ENCODE results near the gene ORAI3. TPM values are rescaled to one million over a fixed set of nuclear protein-coding genes. Genes with fewer than 3 reads are reported as not detected.

Gene ORAI3
- total RNA-seq, 2 experiments from 2014 or later, result 18.4 to 19.0 TPM

- CTCF ChIA-PET, result interaction anchor here (1.0 to 2.9 kb wide), 4 partner anchors 11 to 98 kb away, joined by 4 to 14 read pairs (median 9); no protein-coding TSS in a partner anchor
- H3K27me3 Mint-ChIP-seq, result no peaks in the 10 kb centered on the region
- no peak overlapping the region for H3K4me3 Mint-ChIP-seq
- H3K36me3 Mint-ChIP-seq (ENCODE audit: low read depth), result no peaks in the 10 kb centered on the region
- no peak overlapping the region for H3K27ac Mint-ChIP-seq
- DNase-seq, result no peak
- POLR2A ChIA-PET, result interaction anchor here (0.7 kb wide), 1 partner anchor 136 kb away, joined by 3 read pairs; no protein-coding TSS in a partner anchor
- peaks cover 6% of the 10 kb centered on the region for H3K4me1 Mint-ChIP-seq
- no peaks in the 10 kb centered on the region for H3K9me3 Mint-ChIP-seq
Measured at GRCh38 chr16:30912794-30913412, 36.0 kb upstream of the ORAI3 start.

GRCh38 chr16:30914830-30915229, 34.0 kb upstream of the ORAI3 start:
- no peaks in the 10 kb centered on the region for H3K36me3 Mint-ChIP-seq (ENCODE audit: low read depth)
- H3K27me3 Mint-ChIP-seq, result no peaks in the 10 kb centered on the region
- H3K9me3 Mint-ChIP-seq, result no peaks in the 10 kb centered on the region
- POLR2A ChIA-PET, result no interaction called here
- CTCF ChIA-PET, result interaction anchor here (1.4 to 2.9 kb wide), 2 partner anchors 13 to 70 kb away, joined by 5 to 13 read pairs; no protein-coding TSS in a partner anchor
- DNase-seq, result no peak
- no peaks in the 10 kb centered on the region for H3K4me1 Mint-ChIP-seq
- no peak overlapping the region for H3K4me3 Mint-ChIP-seq
- H3K27ac Mint-ChIP-seq, result no peak overlapping the region

- ChIA-PET CTCF (interaction anchor here (0.7 to 4.4 kb wide), 4 partner anchors 17 to 104 kb away, joined by 3 to 30 read pairs (median 4); no protein-coding TSS in a partner anchor), POLR2A (no interaction called here)
- Mint-ChIP-seq H3K9me3 (no peaks in the 10 kb centered on the region), H3K27ac (no peak overlapping the region), H3K36me3 (ENCODE audit: low read depth) (no peaks in the 10 kb centered on the region), H3K4me1 (peaks cover 12% of the 10 kb centered on the region), H3K27me3 (no peaks in the 10 kb centered on the region), H3K4me3 (no peak overlapping the region)
- no peak for DNase-seq
Measured at GRCh38 chr16:30918614-30919013, 30.3 kb upstream of the ORAI3 start.

GRCh38 chr16:30920891-30921290, 28.0 kb upstream of the ORAI3 start:
- H3K27ac Mint-ChIP-seq, result no peak overlapping the region
- POLR2A ChIA-PET, result no interaction called here
- H3K36me3 Mint-ChIP-seq (ENCODE audit: low read depth), result no peaks in the 10 kb centered on the region
- CTCF ChIA-PET, result interaction anchor here (0.6 to 4.4 kb wide), 3 partner anchors 74 to 123 kb away, joined by 3 to 30 read pairs (median 4); no protein-coding TSS in a partner anchor
- H3K27me3 Mint-ChIP-seq, result no peaks in the 10 kb centered on the region
- no peak for DNase-seq
- peak overlapping the region; percentile 88 for H3K4me3 Mint-ChIP-seq
- peaks cover 20% of the 10 kb centered on the region for H3K4me1 Mint-ChIP-seq
- no peaks in the 10 kb centered on the region for H3K9me3 Mint-ChIP-seq

GRCh38 chr16:30921459-30921747, 27.5 kb upstream of the ORAI3 start:
- Mint-ChIP-seq H3K9me3 (no peaks in the 10 kb centered on the region), H3K4me3 (peak overlapping the region; percentile 88), H3K4me1 (peaks cover 24% of the 10 kb centered on the region), H3K27me3 (no peaks in the 10 kb centered on the region), H3K36me3 (ENCODE audit: low read depth) (no peaks in the 10 kb centered on the region), H3K27ac (peak overlapping the region; percentile 99)
- ChIA-PET CTCF (interaction anchor here (0.6 to 4.4 kb wide), 3 partner anchors 75 to 123 kb away, joined by 3 to 30 read pairs (median 4); no protein-coding TSS in a partner anchor), POLR2A (no interaction called here)
- no peak for DNase-seq

- Mint-ChIP-seq H3K9me3 (no peaks in the 10 kb centered on the region), H3K4me3 (peak overlapping the region; percentile 88), H3K4me1 (peaks cover 28% of the 10 kb centered on the region), H3K36me3 (ENCODE audit: low read depth) (no peaks in the 10 kb centered on the region), H3K27me3 (no peaks in the 10 kb centered on the region), H3K27ac (peak overlapping the region; percentile 99)
- CTCF ChIA-PET, result interaction anchor here (1.0 kb wide), 1 partner anchor 76 kb away, joined by 6 read pairs; no protein-coding TSS in a partner anchor
- peak; percentile 92 for DNase-seq
- POLR2A ChIA-PET, result no interaction called here
Measured at GRCh38 chr16:30921748-30922419, 27.0 kb upstream of the ORAI3 start.

GRCh38 chr16:30922420-30922959, 26.4 kb upstream of the ORAI3 start:
- POLR2A ChIA-PET, result no interaction called here

GRCh38 chr16:30922960-30923535, 25.8 kb upstream of the ORAI3 start:
- H3K4me1 Mint-ChIP-seq, result peaks cover 31% of the 10 kb centered on the region
- ChIA-PET POLR2A (no interaction called here), CTCF (interaction anchor here (0.6 to 1.3 kb wide), 2 partner anchors 12 to 108 kb away, joined by 3 to 4 read pairs; no protein-coding TSS in a partner anchor)
- H3K36me3 Mint-ChIP-seq (ENCODE audit: low read depth), result no peaks in the 10 kb centered on the region
- H3K27me3 Mint-ChIP-seq, result no peaks in the 10 kb centered on the region
- peak; percentile 98 for DNase-seq
- H3K9me3 Mint-ChIP-seq, result no peaks in the 10 kb centered on the region
- H3K27ac Mint-ChIP-seq, result peak overlapping the region; percentile 99
- H3K4me3 Mint-ChIP-seq, result peak overlapping the region; percentile 88

More at GRCh38 chr16:30922420-30922959, 26.4 kb upstream of the ORAI3 start:
- Mint-ChIP-seq H3K9me3 (no peaks in the 10 kb centered on the region), H3K27ac (peak overlapping the region; percentile 99), H3K4me3 (peak overlapping the region; percentile 88), H3K36me3 (ENCODE audit: low read depth) (no peaks in the 10 kb centered on the region), H3K27me3 (no peaks in the 10 kb centered on the region), H3K4me1 (peaks cover 29% of the 10 kb centered on the region)
- DNase-seq, result peak; percentile 100
- CTCF ChIA-PET, result interaction anchor here (1.0 kb wide), 1 partner anchor 77 kb away, joined by 6 read pairs; no protein-coding TSS in a partner anchor

GRCh38 chr16:30923554-30924075, 25.3 kb upstream of the ORAI3 start, which contains the start of gene FBXL19:
Gene FBXL19, plus strand, starts transcription at chr16:30923572. Its CDS starts 2,183 bp downstream, at chr16:30925755.
- peaks cover 32% of the 10 kb centered on the region for H3K4me1 Mint-ChIP-seq
- H3K9me3 Mint-ChIP-seq, result no peaks in the 10 kb centered on the region
- peak within 1 kb of the TSS; percentile 88 for H3K4me3 Mint-ChIP-seq
- no peaks in the 10 kb centered on the region for H3K27me3 Mint-ChIP-seq
- H3K27ac Mint-ChIP-seq, result peak within 1 kb of the TSS; percentile 99
- ChIA-PET CTCF (interaction anchor here (0.6 to 1.3 kb wide), 2 partner anchors 12 to 109 kb away, joined by 3 to 4 read pairs; no protein-coding TSS in a partner anchor), POLR2A (no interaction called here)
- DNase-seq, result no peak
- H3K36me3 Mint-ChIP-seq (ENCODE audit: low read depth), result no peaks in the 10 kb centered on the region

- ChIA-PET CTCF (interaction anchor here (1.2 to 6.6 kb wide), 4 partner anchors 11 to 110 kb away, joined by 3 to 48 read pairs (median 5); no protein-coding TSS in a partner anchor), POLR2A (no interaction called here)
- Mint-ChIP-seq H3K27me3 (no peaks in the 10 kb centered on the region), H3K36me3 (ENCODE audit: low read depth) (no peaks in the 10 kb centered on the region), H3K4me3 (peak overlapping the region; percentile 71), H3K27ac (no peak overlapping the region), H3K4me1 (peaks cover 32% of the 10 kb centered on the region), H3K9me3 (no peaks in the 10 kb centered on the region)
- no peak for DNase-seq
Measured at GRCh38 chr16:30924076-30924912, 24.6 kb upstream of the ORAI3 start.

- Mint-ChIP-seq H3K36me3 (ENCODE audit: low read depth) (no peaks in the 10 kb centered on the region), H3K27me3 (no peaks in the 10 kb centered on the region), H3K4me3 (peak overlapping the region; percentile 71), H3K9me3 (no peaks in the 10 kb centered on the region), H3K4me1 (peaks cover 32% of the 10 kb centered on the region), H3K27ac (no peak overlapping the region)
- DNase-seq, result no peak
- CTCF ChIA-PET, result interaction anchor here (0.6 to 6.6 kb wide), 5 partner anchors 10 to 191 kb away, joined by 3 to 48 read pairs (median 4); no protein-coding TSS in a partner anchor
- POLR2A ChIA-PET, result no interaction called here
Measured at GRCh38 chr16:30924913-30925631, 23.8 kb upstream of the ORAI3 start.
